Fibroblast of lung (primary cell): ENCODE results near the gene DCTN2.

Source experiments
- EZH2 ChIP-seq: IDR thresholded peaks from 2 replicates; pipeline ENCODE4 v1.5.1; 2012; ENCODE audit warnings: low read length, control low read depth, mild to moderate bottlenecking; ENCODE audit errors: missing control alignments
- TF ChIP-seq, protein P1 (sequence below), 2 donors: IDR thresholded peaks in 1 of 2; conservative IDR thresholded peaks in 1 of 2; 1 replicate in 1 of 2; 2 replicates in 1 of 2; pipeline ENCODE4 v1.5.1; 2011 to 2012; ENCODE audit warnings: low read length in 2 of 2, control low read depth in 1 of 2, inconsistent platforms in 1 of 2, low read depth in 1 of 2, mild to moderate bottlenecking in 1 of 2

- TF ChIP-seq, protein P1, sequence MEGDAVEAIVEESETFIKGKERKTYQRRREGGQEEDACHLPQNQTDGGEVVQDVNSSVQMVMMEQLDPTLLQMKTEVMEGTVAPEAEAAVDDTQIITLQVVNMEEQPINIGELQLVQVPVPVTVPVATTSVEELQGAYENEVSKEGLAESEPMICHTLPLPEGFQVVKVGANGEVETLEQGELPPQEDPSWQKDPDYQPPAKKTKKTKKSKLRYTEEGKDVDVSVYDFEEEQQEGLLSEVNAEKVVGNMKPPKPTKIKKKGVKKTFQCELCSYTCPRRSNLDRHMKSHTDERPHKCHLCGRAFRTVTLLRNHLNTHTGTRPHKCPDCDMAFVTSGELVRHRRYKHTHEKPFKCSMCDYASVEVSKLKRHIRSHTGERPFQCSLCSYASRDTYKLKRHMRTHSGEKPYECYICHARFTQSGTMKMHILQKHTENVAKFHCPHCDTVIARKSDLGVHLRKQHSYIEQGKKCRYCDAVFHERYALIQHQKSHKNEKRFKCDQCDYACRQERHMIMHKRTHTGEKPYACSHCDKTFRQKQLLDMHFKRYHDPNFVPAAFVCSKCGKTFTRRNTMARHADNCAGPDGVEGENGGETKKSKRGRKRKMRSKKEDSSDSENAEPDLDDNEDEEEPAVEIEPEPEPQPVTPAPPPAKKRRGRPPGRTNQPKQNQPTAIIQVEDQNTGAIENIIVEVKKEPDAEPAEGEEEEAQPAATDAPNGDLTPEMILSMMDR (conservative IDR thresholded peaks at IDR 0.05 in 1 of 2, IDR thresholded peaks at IDR 0.05 in 1 of 2; ENCODE audit: low read depth in 1 of 2, low read length in 2 of 2), result no peak
- no peak for TF ChIP-seq EZH2
Measured at GRCh38 chr12:57518176-57518919, 28.6 kb downstream of the DCTN2 start.
